Stomach smooth muscle (tissue), 2 donors: Measurements from ENCODE around the gene ANKRD34C.

ENCODE experiments used
- H3K27ac ChIP-seq: one replicate; pipeline ENCODE4 v1.7.0; 2013; ENCODE audit warnings: mild to moderate bottlenecking, low read length, inconsistent platforms
- H3K27me3 ChIP-seq, 2 donors: one replicate each; pipeline ENCODE4 v1.7.0; 2013; ENCODE audit warnings: low read length in 2 of 2; ENCODE audit not compliant: insufficient read depth in 2 of 2, control insufficient read depth in 1 of 2
- H3K36me3 ChIP-seq, 2 donors: one replicate each; pipeline ENCODE4 v1.7.0; 2013; ENCODE audit warnings: low read length in 2 of 2; ENCODE audit not compliant: control insufficient read depth in 2 of 2, insufficient read depth in 2 of 2
- H3K4me1 ChIP-seq: one replicate; pipeline ENCODE4 v1.7.0; 2013; ENCODE audit warnings: low read length; ENCODE audit not compliant: control insufficient read depth, insufficient read depth
- H3K4me3 ChIP-seq, 2 donors: one replicate each; pipeline ENCODE4 v1.7.0; 2013; ENCODE audit warnings: low read length in 2 of 2
- H3K9ac ChIP-seq, 2 donors: one replicate each; pipeline ENCODE4 v1.7.0; 2013; ENCODE audit warnings: low read length in 2 of 2, mild to moderate bottlenecking in 1 of 2
- H3K9me3 ChIP-seq, 2 donors: one replicate each; pipeline ENCODE4 v1.7.0; 2013; ENCODE audit warnings: low read length in 2 of 2; ENCODE audit not compliant: control insufficient read depth in 2 of 2
- donor health status: healthy.
- donor health status: Pancreatic carcinoma.

Gene ANKRD34C

DNA sequence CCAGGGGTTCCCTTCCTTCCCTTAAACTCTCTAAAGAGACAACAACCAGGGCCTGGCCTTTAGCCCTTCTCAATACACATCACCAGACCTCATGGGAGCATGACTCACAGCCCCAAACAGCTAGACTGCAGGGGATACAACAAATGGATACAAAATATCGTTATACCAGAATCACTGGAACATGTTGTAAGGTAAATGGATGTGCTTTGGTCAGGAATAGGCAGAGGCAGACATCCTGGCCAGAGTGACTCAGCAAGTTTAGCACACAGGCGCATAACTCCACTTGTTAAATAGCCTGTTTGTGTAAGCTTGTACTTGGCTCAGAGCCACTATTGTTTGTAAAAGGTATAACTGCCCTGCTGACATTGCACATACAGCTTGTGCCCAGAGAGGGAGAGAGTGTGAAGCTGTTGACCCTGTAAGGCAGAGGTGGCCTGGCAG lies 46.7 kb downstream of the ANKRD34C start:
- Histone ChIP-seq H3K4me1 (no peaks in the 10 kb centered on the region), H3K36me3 (peaks cover 0 to 2% of the 10 kb centered on the region in 2 donors), H3K9me3 (peaks cover 0 to 2% of the 10 kb centered on the region in 2 donors), H3K27ac (no peak overlapping the region), H3K27me3 (no peaks in the 10 kb centered on the region), H3K4me3 (no peak overlapping the region), H3K9ac (no peak overlapping the region)
